SK-N-SH (cell line): Measurements from ENCODE around the gene C1QTNF9. TPM values are rescaled to one million over a fixed set of nuclear protein-coding genes. Genes with fewer than 3 reads are reported as not detected.
"Not testable (repeated sequence)": the region's sequence is repeated elsewhere in the genome, so short reads cannot be mapped to it uniquely, and the experiment has no call there.

ENCODE experiments used
- CTCF ChIA-PET: fragments of 300-600, 350-600 bp; formaldehyde crosslinking; extraction: SDS; loops from one replicate; lab custom pipeline; 2021; lab: Yijun Ruan, JAX
- POLR2A ChIA-PET: fragments of 350-600 bp; sonication (Branson Sonifier 250); formaldehyde crosslinking; extraction: SDS; loops from one replicate; lab custom pipeline; 2020; ENCODE audit warnings: antibody characterized with exemption, inconsistent platforms; lab: Yijun Ruan, JAX
- DNase-seq: peaks from one replicate; pipeline ENCODE4 v3.0.0; 2012
- H2AFZ ChIP-seq: fragments of 200-600 bp; sonication (generic); 2 replicates; pipeline ENCODE4 v1.8.1; 2016; ENCODE audit warnings: antibody characterized with exemption, mild to moderate bottlenecking, low read depth
- H3F3A ChIP-seq: fragments of 200-600 bp; sonication (generic); replicated peaks from 2 replicates; pipeline ENCODE3; 2016; ENCODE audit warnings: antibody characterized with exemption, mild to moderate bottlenecking; ENCODE audit not compliant: insufficient read depth
- H3K27ac ChIP-seq, 2 experiments: fragments of 200-500 bp in 1 of 2; fragments of 200-600 bp in 1 of 2; sonication (Bioruptor generic) in 1 of 2; sonication (generic), shearing (Covaris generic) in 1 of 2; 2 replicates each; pipeline versions ENCODE4 v1.5.1 to v1.6.1; 2014 to 2016; ENCODE audit warnings: low read depth in 2 of 2, inconsistent platforms in 1 of 2, low read length in 1 of 2, mild to moderate bottlenecking in 1 of 2, mixed read lengths in 1 of 2
- H3K27me3 ChIP-seq: fragments of 200-600 bp; sonication (generic), shearing (Covaris generic); 2 replicates; pipeline ENCODE4 v1.6.1; 2016; ENCODE audit warnings: mixed run types; ENCODE audit not compliant: insufficient read depth
- H3K36me3 ChIP-seq, 2 experiments: fragments of 200-500 bp in 1 of 2; fragments of 200-600 bp in 1 of 2; sonication (Bioruptor generic) in 1 of 2; sonication (generic) in 1 of 2; replicated peaks in 1 of 2; 2 replicates each; pipeline versions ENCODE3 to v1.5.1; 2014 to 2016; ENCODE audit warnings: low read length in 1 of 2, mild to moderate bottlenecking in 1 of 2; ENCODE audit not compliant: insufficient read depth in 2 of 2, control insufficient read depth in 1 of 2
- H3K4me1 ChIP-seq, 2 experiments: fragments of 200-500 bp in 1 of 2; fragments of 200-600 bp in 1 of 2; sonication (Bioruptor generic) in 1 of 2; sonication (generic), shearing (Covaris generic) in 1 of 2; 2 replicates each; pipeline versions ENCODE4 v1.5.1 to v1.6.1; 2014 to 2016; ENCODE audit warnings: low read depth in 1 of 2, low read length in 1 of 2, mixed run types in 1 of 2; ENCODE audit not compliant: insufficient read depth in 2 of 2, control insufficient read depth in 1 of 2
- H3K4me2 ChIP-seq: fragments of 200-600 bp; sonication (generic), shearing (Covaris generic); 2 replicates; pipeline ENCODE4 v1.6.1; 2017; ENCODE audit warnings: mixed run types
- H3K4me3 ChIP-seq, 2 experiments: fragments of 200-500 bp in 1 of 2; fragments of 200-600 bp in 1 of 2; sonication (Bioruptor generic) in 1 of 2; sonication (generic), shearing (Covaris generic) in 1 of 2; 2 replicates each; pipeline versions ENCODE4 v1.5.1 to v1.8.1; 2014 to 2016; ENCODE audit warnings: low read depth in 2 of 2, inconsistent platforms in 1 of 2, low read length in 1 of 2, mild to moderate bottlenecking in 1 of 2, mixed read lengths in 1 of 2, moderate library complexity in 1 of 2
- H3K79me2 ChIP-seq: fragments of 200-600 bp; sonication (generic); 2 replicates; pipeline ENCODE4 v1.8.1; 2017; ENCODE audit warnings: mild to moderate bottlenecking; ENCODE audit not compliant: insufficient read depth
- H3K9ac ChIP-seq: fragments of 200-600 bp; sonication (generic); 2 replicates; pipeline ENCODE4 v1.6.1; 2017; ENCODE audit warnings: mixed run types
- H3K9me2 ChIP-seq: fragments of 200-600 bp; sonication (generic); 2 replicates; pipeline ENCODE4 v1.6.1; 2017; ENCODE audit warnings: mixed run types
- H3K9me3 ChIP-seq: fragments of 200-600 bp; sonication (generic); 2 replicates; pipeline ENCODE4 v1.6.1; 2017; ENCODE audit warnings: mixed run types, mild to moderate bottlenecking, moderate library complexity
- H4K20me1 ChIP-seq: fragments of 200-600 bp; sonication (generic); 2 replicates; pipeline ENCODE4 v1.6.1; 2017; ENCODE audit warnings: mild to moderate bottlenecking, mixed run types; ENCODE audit not compliant: insufficient read depth
- ELF1 ChIP-seq: IDR thresholded peaks from 2 replicates; pipeline ENCODE4 v1.4.0; 2012
- SIN3A ChIP-seq: IDR thresholded peaks from 2 replicates; pipeline ENCODE4 v1.6.1; 2012; ENCODE audit warnings: low read depth, mild to moderate bottlenecking, low read length, moderate library complexity, borderline replicate concordance
- whole genome bisulfite sequencing: methylation state at CpG from one replicate; pipeline ENCODE4 v1.1.6; 2017; ENCODE audit warnings: low lambda C conversion rate; 5-methylcytosine and 5-hydroxymethylcytosine counted together
- polyA plus RNA-seq, 3 experiments: library from polyadenylated mRNA; depleted of rRNA; stranded (reverse); fragments of >200 nt; gene quantifications; 2 replicates each; pipeline ENCODE4 v1.2.3, GENCODE V29; 2012

Gene C1QTNF9
- polyA plus RNA-seq, 1 of the 3 experiments (the other 2 are of a cell fraction): not detected

DNA sequence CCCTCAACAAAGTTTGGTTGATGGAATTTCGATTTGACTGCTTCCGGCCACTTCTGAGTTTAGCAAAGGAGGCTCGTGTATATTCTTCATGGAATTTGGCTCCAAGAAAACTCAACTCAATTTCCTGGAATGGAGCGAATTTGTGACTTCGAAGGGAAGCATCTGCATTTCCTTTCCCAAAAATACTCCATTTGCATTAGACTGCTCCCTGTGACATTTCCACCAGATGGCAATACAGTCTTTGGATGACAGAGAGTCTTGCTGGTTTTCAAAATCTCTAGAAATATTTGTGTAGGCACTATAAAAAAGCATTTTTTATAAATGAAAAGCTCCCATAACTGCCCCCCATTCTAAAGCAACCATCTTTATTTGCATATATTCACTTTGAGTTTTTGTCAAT is 4.1 kb downstream of the C1QTNF9 start (continued):
- TF ChIP-seq SIN3A: no peak
- no peak for TF ChIP-seq ELF1

DNA sequence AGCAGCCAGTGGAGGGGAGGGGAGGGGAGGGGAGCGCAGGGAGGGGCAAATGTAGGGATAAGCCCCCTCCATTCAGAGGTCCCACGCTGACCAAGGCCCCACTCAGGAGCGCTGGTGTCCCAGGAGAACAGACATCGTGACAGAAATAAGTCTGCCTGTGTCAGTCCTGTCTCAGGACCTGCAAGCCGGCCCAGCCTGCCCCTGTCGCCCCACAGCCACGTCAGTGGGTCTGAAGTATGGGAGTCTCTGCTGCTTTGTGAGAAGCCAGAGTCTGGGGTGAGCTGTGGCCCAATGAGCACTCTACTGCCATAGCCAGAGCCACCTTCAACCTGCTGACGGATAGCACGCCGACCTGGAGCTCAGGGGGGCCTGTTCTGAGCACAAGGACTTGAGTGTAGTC is 8.5 kb downstream of the C1QTNF9 start:
- H3K79me2 ChIP-seq, POLR2A ChIA-PET, H3K27me3 ChIP-seq, H3K4me1 ChIP-seq, H4K20me1 ChIP-seq, H3K4me3 ChIP-seq, H3K9ac ChIP-seq, H3F3A ChIP-seq, H3K4me2 ChIP-seq, H3K27ac ChIP-seq, DNase-seq, H3K9me2 ChIP-seq, H3K36me3 ChIP-seq, H2AFZ ChIP-seq, H3K9me3 ChIP-seq: not testable (repeated sequence)
- CTCF ChIA-PET: interaction anchor here (0.7 kb wide), 1 partner anchor 719 kb away, joined by 3 read pairs; no protein-coding TSS in a partner anchor
- WGBS: 20% methylated on average over 2 of the region's 10 CpGs

DNA sequence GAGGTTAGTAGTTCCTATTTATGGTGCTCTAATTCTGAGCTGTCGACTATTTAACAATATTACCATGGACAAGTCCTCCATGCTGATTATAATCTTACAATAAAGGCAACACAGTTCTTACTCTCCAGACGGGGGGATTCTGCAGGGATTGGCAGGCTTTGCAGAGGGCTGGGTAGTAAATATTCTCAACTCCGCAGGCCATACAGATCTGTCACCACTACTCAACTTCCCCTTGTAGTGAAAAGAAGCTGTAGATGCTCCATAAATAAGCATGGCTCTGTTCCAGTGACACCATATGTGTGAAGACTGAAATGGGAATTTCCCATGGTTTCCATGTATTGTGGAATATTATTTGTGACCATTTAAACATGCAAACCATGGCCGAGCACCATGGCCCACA is 9.5 kb downstream of the C1QTNF9 start:
- H3K4me2 ChIP-seq, H3K27ac ChIP-seq, H3K4me3 ChIP-seq, H3K36me3 ChIP-seq, H2AFZ ChIP-seq, H3K79me2 ChIP-seq, DNase-seq, H3K9ac ChIP-seq, H3K9me3 ChIP-seq, H3K9me2 ChIP-seq, CTCF ChIA-PET, POLR2A ChIA-PET, H3K4me1 ChIP-seq, H3K27me3 ChIP-seq, H3F3A ChIP-seq, H4K20me1 ChIP-seq: not testable (repeated sequence)
- 36% methylated on average over 3 of the region's 4 CpGs for WGBS

DNA sequence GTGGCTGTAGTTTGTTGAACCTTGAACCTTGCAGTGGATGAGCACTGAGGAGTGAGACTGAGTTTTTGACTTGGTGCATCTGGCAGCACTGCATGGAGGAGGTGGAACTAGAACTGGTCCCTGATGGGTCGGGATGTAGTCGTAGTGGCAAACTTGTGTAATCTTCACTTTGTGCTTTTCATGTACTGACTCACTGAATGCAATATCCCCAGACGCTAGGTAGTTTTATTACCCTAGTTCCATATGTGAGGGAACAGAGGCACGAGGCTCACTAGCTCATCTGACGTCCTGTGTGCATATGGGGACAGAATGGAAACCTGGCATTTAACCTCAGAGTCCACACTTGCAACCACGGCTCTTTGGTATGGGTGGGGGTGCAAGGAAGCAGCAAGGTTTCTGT is 10.3 kb downstream of the C1QTNF9 start:
- DNase-seq, H3K4me1 ChIP-seq, H3K9me2 ChIP-seq, H3K9ac ChIP-seq, H3K36me3 ChIP-seq, H2AFZ ChIP-seq, H3K9me3 ChIP-seq, H3K4me2 ChIP-seq, POLR2A ChIA-PET, H3K4me3 ChIP-seq, H3F3A ChIP-seq, H3K27me3 ChIP-seq, H3K27ac ChIP-seq, H3K79me2 ChIP-seq, H4K20me1 ChIP-seq: not testable (repeated sequence)
- CTCF ChIA-PET: interaction anchor here (0.6 kb wide), 1 partner anchor 17 kb away, joined by 3 read pairs; no protein-coding TSS in a partner anchor
- 48% methylated on average over 4 of the region's 6 CpGs for WGBS

DNA sequence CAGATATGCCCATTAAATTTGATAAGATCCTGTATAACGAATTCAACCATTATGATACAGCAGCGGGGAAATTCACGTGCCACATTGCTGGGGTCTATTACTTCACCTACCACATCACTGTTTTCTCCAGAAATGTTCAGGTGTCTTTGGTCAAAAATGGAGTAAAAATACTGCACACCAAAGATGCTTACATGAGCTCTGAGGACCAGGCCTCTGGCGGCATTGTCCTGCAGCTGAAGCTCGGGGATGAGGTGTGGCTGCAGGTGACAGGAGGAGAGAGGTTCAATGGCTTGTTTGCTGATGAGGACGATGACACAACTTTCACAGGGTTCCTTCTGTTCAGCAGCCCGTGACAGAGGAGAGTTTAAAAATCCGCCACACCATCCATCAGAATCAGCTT is 12.0 kb downstream of the C1QTNF9 start:
- CTCF ChIA-PET: interaction anchor here (0.9 to 1.6 kb wide), 3 partner anchors 8 to 431 kb away, joined by 4 to 5 read pairs (median 4); no protein-coding TSS in a partner anchor
- POLR2A ChIA-PET: not testable (repeated sequence)

More for the DNA sequence above, 12.0 kb downstream of the C1QTNF9 start:
- H3K79me2 ChIP-seq, H3K36me3 ChIP-seq, H3K4me2 ChIP-seq, H3K27me3 ChIP-seq, H3K27ac ChIP-seq, H2AFZ ChIP-seq, H3F3A ChIP-seq, H3K4me1 ChIP-seq, H3K9me3 ChIP-seq, DNase-seq, H3K9ac ChIP-seq, H3K4me3 ChIP-seq, H3K9me2 ChIP-seq, H4K20me1 ChIP-seq: not testable (repeated sequence)
- 73% methylated on average over 8 of the region's 8 CpGs for WGBS
